Caco-2 (cell line): Measurements from ENCODE around the gene ARL5B. TPM values are rescaled to one million over a fixed set of nuclear protein-coding genes. Genes with fewer than 3 reads are reported as not detected.

Source experiments
- BruUV-seq: library from RNA; stranded (reverse); fragments of 400-500 nt; replicated peaks from 2 replicates; lab custom pipeline; 2021; lab: Mats Ljungman, UMichigan
- CTCF ChIA-PET: fragments of 300-600 bp; sonication (Branson Sonifier 250); formaldehyde crosslinking; loops from one replicate; lab custom pipeline; 2022; ENCODE audit warnings: antibody characterized with exemption; lab: Charles Lee
- POLR2A ChIA-PET: fragments of 300-600 bp; sonication (Branson Sonifier 250); formaldehyde crosslinking; loops from one replicate; lab custom pipeline; 2022; ENCODE audit warnings: antibody characterized with exemption; lab: Charles Lee
- DNase-seq, 2 experiments: peaks; one replicate each; pipeline versions ENCODE4 v3.0.0 to v3.0.0-alpha.2; 2020 to 2022
- H3K27me3 ChIP-seq: replicated peaks from 2 replicates; pipeline ENCODE4 v1.6.0; 2011; ENCODE audit warnings: low read length; ENCODE audit not compliant: control insufficient read depth, insufficient read depth
- H3K36me3 ChIP-seq: 2 replicates; pipeline ENCODE4 v1.5.1; 2011; ENCODE audit warnings: low read length; ENCODE audit not compliant: control insufficient read depth, insufficient read depth
- H3K4me1 ChIP-seq: fragments of 250-450 bp; sonication (Bioruptor Pico); 2 replicates; pipeline ENCODE4 v1.5.1; 2020; ENCODE audit warnings: mild to moderate bottlenecking
- H3K4me3 ChIP-seq: 2 replicates; pipeline ENCODE4 v1.5.1; 2011; ENCODE audit warnings: low read depth, mild to moderate bottlenecking, control low read depth, low read length
- H3K9me3 ChIP-seq: fragments of 250-450 bp; sonication (Bioruptor Pico); 2 replicates; pipeline ENCODE4 v1.5.1; 2020; ENCODE audit warnings: mild to moderate bottlenecking, moderate library complexity
- H3K27ac Mint-ChIP-seq: one replicate; pipeline ENCODE4 v1.8.0; 2022; ENCODE audit warnings: mixed read lengths; ENCODE audit not compliant: unreplicated experiment
- H3K27me3 Mint-ChIP-seq: one replicate; pipeline ENCODE4 v1.8.0; 2022; ENCODE audit warnings: mixed read lengths; ENCODE audit not compliant: insufficient read depth, unreplicated experiment
- H3K36me3 Mint-ChIP-seq: one replicate; pipeline ENCODE4 v1.8.0; 2022; ENCODE audit warnings: mild to moderate bottlenecking, mixed read lengths; ENCODE audit not compliant: insufficient read depth, unreplicated experiment
- H3K4me1 Mint-ChIP-seq: one replicate; pipeline ENCODE4 v1.8.0; 2022; ENCODE audit warnings: low read depth, mixed read lengths; ENCODE audit not compliant: unreplicated experiment
- H3K4me3 Mint-ChIP-seq: one replicate; pipeline ENCODE4 v1.8.0; 2022; ENCODE audit warnings: mild to moderate bottlenecking, moderate library complexity, mixed read lengths; ENCODE audit not compliant: unreplicated experiment
- H3K9me3 Mint-ChIP-seq: one replicate; pipeline ENCODE4 v1.8.0; 2022; ENCODE audit warnings: mixed read lengths; ENCODE audit not compliant: unreplicated experiment
- intact Hi-C: fragments of 100-400 bp; cut with micrococcal nuclease; formaldehyde crosslinking; loops from one replicate; pipeline ENCODE4 v1.10.0; 2022; ENCODE audit not compliant: unreplicated experiment
- total RNA-seq: library from RNA; stranded (reverse); gene quantifications from 2 replicates; pipeline ENCODE4 v1.2.3, GENCODE V29; 2022
- TF ChIP-seq, protein P1 (sequence below), 2 experiments: fragments of 200-600 bp in 1 of 2; IDR thresholded peaks; 1 replicate in 1 of 2; 2 replicates in 1 of 2; pipeline versions ENCODE4 v1.5.1 to v1.8.0; 2011 to 2022; ENCODE audit warnings: antibody characterized with exemption in 1 of 2, control low read depth in 1 of 2, inconsistent platforms in 1 of 2, low read depth in 1 of 2, low read length in 1 of 2, mild to moderate bottlenecking in 1 of 2, moderate library complexity in 1 of 2; ENCODE audit not compliant: insufficient read depth in 1 of 2, severe bottlenecking in 1 of 2, unreplicated experiment in 1 of 2

ARL5B gene
- total RNA-seq, 1 experiment from 2014 or later = 61.7 TPM

DNA sequence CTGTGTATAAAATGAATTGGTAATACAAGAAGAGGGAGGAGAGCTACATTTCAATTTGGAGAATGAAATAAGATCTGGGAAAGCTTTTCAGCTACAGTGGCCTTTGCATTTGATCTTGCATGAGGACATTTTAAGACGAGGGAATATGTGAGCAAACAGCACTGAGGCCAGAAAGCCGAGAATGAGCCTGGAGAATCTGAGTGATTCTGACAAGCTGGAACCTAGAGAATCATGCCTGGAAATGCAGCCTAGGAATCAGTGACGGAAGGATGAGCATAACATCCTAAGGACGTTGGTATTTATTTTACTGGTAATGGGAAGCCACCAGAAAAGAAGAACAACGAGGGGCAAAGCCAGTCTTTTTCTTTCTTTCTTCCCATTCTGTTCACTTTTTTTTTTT lies 44.3 kb downstream of the ARL5B start:
- Histone ChIP-seq H3K4me3 (no peak overlapping the region), H3K36me3 (no peaks in the 10 kb centered on the region), H3K27me3 (no peaks in the 10 kb centered on the region), H3K4me1 (0 out of 2 replicates have a peak, but pooled peaks cover 6% of the 10 kb centered on the region), H3K9me3 (peaks cover 5% of the 10 kb centered on the region; the same call in 1 of the 2 replicates)
- CTCF ChIA-PET = no interaction called here
- no peak for DNase-seq
- TF ChIP-seq, protein P1, sequence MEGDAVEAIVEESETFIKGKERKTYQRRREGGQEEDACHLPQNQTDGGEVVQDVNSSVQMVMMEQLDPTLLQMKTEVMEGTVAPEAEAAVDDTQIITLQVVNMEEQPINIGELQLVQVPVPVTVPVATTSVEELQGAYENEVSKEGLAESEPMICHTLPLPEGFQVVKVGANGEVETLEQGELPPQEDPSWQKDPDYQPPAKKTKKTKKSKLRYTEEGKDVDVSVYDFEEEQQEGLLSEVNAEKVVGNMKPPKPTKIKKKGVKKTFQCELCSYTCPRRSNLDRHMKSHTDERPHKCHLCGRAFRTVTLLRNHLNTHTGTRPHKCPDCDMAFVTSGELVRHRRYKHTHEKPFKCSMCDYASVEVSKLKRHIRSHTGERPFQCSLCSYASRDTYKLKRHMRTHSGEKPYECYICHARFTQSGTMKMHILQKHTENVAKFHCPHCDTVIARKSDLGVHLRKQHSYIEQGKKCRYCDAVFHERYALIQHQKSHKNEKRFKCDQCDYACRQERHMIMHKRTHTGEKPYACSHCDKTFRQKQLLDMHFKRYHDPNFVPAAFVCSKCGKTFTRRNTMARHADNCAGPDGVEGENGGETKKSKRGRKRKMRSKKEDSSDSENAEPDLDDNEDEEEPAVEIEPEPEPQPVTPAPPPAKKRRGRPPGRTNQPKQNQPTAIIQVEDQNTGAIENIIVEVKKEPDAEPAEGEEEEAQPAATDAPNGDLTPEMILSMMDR (IDR thresholded peaks at IDR 0.05; ENCODE audit: insufficient read depth in 1 of 2, low read depth in 1 of 2, low read length in 1 of 2, severe bottlenecking in 1 of 2, unreplicated experiment in 1 of 2) = no peak
- no peak overlapping the region for H3K27ac Mint-ChIP-seq
- POLR2A ChIA-PET = no interaction called here
- no peaks in the 10 kb centered on the region for H3K27me3 Mint-ChIP-seq
- H3K9me3 Mint-ChIP-seq = no peaks in the 10 kb centered on the region
- H3K4me1 Mint-ChIP-seq = peaks cover 12% of the 10 kb centered on the region
- intact Hi-C loops = no loop called here
- no peaks in the 10 kb centered on the region for H3K36me3 Mint-ChIP-seq
- H3K4me3 Mint-ChIP-seq = no peak overlapping the region
- no TSS peak for BruUV-seq

DNA sequence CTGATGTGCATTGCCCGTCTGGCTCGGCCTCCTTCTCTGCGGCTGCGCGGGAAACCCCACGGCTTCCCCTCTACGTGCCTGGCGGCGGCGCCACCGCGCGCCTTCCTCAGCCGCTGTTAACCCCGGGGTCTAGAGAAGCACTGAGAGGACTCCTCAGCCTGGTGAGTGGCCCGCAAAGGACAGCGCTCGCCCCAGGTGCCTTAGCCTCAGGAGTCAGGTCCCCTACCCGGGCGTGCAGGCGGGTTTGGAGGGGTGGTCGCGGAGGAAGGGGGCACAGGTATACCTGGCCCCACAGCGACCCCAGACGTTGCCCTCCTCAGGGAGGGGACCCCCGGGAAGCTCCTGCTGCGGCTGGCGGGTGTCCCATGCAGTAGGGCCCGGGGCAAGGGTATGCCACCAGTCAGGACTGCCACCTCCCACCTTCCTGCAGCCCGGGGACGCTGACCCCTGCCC lies 51.0 kb downstream of the ARL5B start:
- TF ChIP-seq, protein P1 (IDR thresholded peaks at IDR 0.05; ENCODE audit: insufficient read depth in 1 of 2, low read depth in 1 of 2, low read length in 1 of 2, severe bottlenecking in 1 of 2, unreplicated experiment in 1 of 2) = no peak
- intact Hi-C loops = loop anchor here (5.0 kb wide), 1 partner anchor 1022 kb away; no protein-coding TSS in a partner anchor
- H3K4me3 ChIP-seq = no peak overlapping the region
- DNase-seq = no peak
- H3K27me3 Mint-ChIP-seq = no peaks in the 10 kb centered on the region
- no peaks in the 10 kb centered on the region for H3K27me3 ChIP-seq
- no TSS peak for BruUV-seq
- H3K36me3 ChIP-seq = no peaks in the 10 kb centered on the region
- H3K9me3 Mint-ChIP-seq = no peaks in the 10 kb centered on the region
- peaks cover 5% of the 10 kb centered on the region; the same call in 1 of the 2 replicates for H3K9me3 ChIP-seq
- peaks cover 10% of the 10 kb centered on the region for H3K4me1 Mint-ChIP-seq
- H3K4me1 ChIP-seq = peaks cover 7% of the 10 kb centered on the region; the same call in 1 of the 2 replicates
- CTCF ChIA-PET = no interaction called here
- POLR2A ChIA-PET = no interaction called here
- H3K36me3 Mint-ChIP-seq = no peaks in the 10 kb centered on the region
- no peak overlapping the region for H3K27ac Mint-ChIP-seq
- H3K4me3 Mint-ChIP-seq = no peak overlapping the region

DNA sequence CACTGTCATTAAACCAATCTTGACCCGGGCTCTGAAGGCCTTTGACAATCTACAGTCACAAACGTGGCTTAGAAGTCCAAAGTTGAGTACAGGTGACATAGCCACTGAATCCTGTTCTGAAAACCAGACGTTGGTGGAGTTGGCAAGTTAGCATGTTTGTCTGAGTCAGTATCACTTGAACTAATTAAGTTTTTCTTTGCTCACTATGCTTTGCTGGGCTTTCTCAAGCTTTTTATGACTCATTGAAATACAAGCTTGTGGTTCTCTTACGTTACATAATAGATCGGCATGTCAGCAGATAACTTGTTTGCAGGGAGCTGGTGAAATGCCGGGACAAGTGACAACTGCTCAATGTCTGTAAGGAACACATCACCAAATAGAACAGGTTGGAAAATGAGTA lies 53.8 kb downstream of the ARL5B start:
- Histone ChIP-seq H3K27me3 (no peaks in the 10 kb centered on the region), H3K4me1 (peaks cover 7% of the 10 kb centered on the region; the same call in 1 of the 2 replicates), H3K36me3 (no peaks in the 10 kb centered on the region), H3K9me3 (no peaks in the 10 kb centered on the region), H3K4me3 (no peak overlapping the region)
- CTCF ChIA-PET = no interaction called here
- no peaks in the 10 kb centered on the region for H3K27me3 Mint-ChIP-seq
- peak in 1 of 2 experiments; percentile 49 for DNase-seq
- TF ChIP-seq, protein P1 (IDR thresholded peaks at IDR 0.05; ENCODE audit: insufficient read depth in 1 of 2, low read depth in 1 of 2, low read length in 1 of 2, severe bottlenecking in 1 of 2, unreplicated experiment in 1 of 2) = no peak
- no TSS peak for BruUV-seq
- H3K36me3 Mint-ChIP-seq = no peaks in the 10 kb centered on the region
- H3K27ac Mint-ChIP-seq = peak overlapping the region; percentile 60
- no peak overlapping the region for H3K4me3 Mint-ChIP-seq
- intact Hi-C loops = loop anchor here (5.0 kb wide), 1 partner anchor 1019 kb away; no protein-coding TSS in a partner anchor
- H3K9me3 Mint-ChIP-seq = no peaks in the 10 kb centered on the region
- peaks cover 10% of the 10 kb centered on the region for H3K4me1 Mint-ChIP-seq
- POLR2A ChIA-PET = no interaction called here
